Suprapubic skin (tissue), 4 donors: ENCODE data around the gene DEGS2.
A peak's percentile ranks its signal among the peaks of the same experiment; 100 is the strongest.

Source experiments
- POLR2A ChIP-seq, 2 donors: fragments of 450-650 bp; IDR thresholded peaks; one replicate each; pipeline ENCODE4 v1.6.1; 2017; ENCODE audit warnings: antibody characterized with exemption in 2 of 2, mild to moderate bottlenecking in 2 of 2, moderate library complexity in 2 of 2
- POLR2AphosphoS5 ChIP-seq, 3 donors: sonication (generic); formaldehyde crosslinking; IDR thresholded peaks; one replicate each; pipeline ENCODE4 v1.6.1; 2017; ENCODE audit warnings: antibody characterized with exemption in 3 of 3
- TF ChIP-seq, protein P1 (sequence below), 2 donors: fragments of 200-600 bp in 1 of 2; fragments of 450-650 bp in 1 of 2; sonication (generic) in 1 of 2; IDR thresholded peaks; one replicate each; pipeline ENCODE4 v1.5.1; 2016 to 2019; ENCODE audit warnings: antibody characterized with exemption in 2 of 2, mild to moderate bottlenecking in 1 of 2, moderate library complexity in 1 of 2

DNA sequence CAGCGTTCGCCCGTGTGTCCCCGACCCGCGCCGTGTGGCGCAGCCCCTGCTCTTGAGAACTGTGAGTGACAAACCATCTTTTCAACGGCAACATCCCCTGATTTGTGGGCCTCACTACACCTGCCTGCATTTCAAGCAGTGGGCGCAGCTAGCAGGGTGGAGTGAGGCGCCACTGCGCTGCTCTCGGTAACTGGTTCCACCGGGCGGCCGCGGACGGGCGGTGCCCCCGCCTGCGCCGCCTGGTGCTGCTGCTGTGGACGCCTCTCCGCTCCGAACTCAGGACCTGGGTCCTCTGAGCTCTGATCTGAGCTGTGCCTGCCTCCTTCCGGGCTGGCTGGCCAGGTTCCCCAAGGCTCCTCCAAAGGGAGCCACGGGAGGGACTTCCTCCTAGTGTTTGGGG is 5.9 kb upstream of the DEGS2 start:
- TF ChIP-seq, protein P1, sequence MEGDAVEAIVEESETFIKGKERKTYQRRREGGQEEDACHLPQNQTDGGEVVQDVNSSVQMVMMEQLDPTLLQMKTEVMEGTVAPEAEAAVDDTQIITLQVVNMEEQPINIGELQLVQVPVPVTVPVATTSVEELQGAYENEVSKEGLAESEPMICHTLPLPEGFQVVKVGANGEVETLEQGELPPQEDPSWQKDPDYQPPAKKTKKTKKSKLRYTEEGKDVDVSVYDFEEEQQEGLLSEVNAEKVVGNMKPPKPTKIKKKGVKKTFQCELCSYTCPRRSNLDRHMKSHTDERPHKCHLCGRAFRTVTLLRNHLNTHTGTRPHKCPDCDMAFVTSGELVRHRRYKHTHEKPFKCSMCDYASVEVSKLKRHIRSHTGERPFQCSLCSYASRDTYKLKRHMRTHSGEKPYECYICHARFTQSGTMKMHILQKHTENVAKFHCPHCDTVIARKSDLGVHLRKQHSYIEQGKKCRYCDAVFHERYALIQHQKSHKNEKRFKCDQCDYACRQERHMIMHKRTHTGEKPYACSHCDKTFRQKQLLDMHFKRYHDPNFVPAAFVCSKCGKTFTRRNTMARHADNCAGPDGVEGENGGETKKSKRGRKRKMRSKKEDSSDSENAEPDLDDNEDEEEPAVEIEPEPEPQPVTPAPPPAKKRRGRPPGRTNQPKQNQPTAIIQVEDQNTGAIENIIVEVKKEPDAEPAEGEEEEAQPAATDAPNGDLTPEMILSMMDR (IDR thresholded peaks at IDR 0.05), result peak in 1 of 2 donors; percentile 33
- TF ChIP-seq POLR2AphosphoS5 (IDR thresholded peaks at IDR 0.05), result no peak
- TF ChIP-seq POLR2A (IDR thresholded peaks at IDR 0.05), result no peak
